ENCODE data around the gene PARP8.

PARP8 gene

GRCh38 chr5:50745221-50745910 lies 78.9 kb downstream of the PARP8 start:
- Mint-ChIP-seq H3K4me3 (peak overlapping the region; percentile 56 to 75), H3K27ac (peak overlapping the region; percentile 44 to 84), H3K27me3 (no peaks in the 10 kb centered on the region), H3K4me1 (ENCODE audit: low read depth in 2 of 2) (peaks cover 54 to 77% of the 10 kb centered on the region in 2 donors), H3K9me3 (peaks cover 0 to 1% of the 10 kb centered on the region in 2 donors), H3K36me3 (ENCODE audit: insufficient read depth) (peaks cover 23% of the 10 kb centered on the region)
- DNase-seq (no peak), ATAC-seq (replicated peaks) (no peak)

DNA sequence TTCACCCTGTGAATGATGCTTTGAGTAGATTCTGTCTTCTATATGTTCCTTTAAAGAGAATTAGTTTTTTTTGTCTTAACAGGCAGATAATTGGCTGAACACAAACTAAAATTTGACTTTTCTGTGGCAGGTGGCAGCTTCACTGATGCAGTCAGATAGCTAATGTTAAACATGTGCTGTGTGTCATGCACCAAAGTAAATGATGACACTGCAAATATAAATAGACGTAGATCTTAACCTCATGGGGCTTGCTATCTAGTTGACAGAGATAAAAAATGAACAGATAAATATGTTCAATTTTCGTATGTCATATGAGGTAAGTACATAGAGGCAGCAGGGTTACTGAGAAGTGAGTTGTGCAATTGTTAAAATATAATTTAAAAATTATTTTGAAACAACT lies 82.7 kb downstream of the PARP8 start:
- ATAC-seq (replicated peaks) (no peak), DNase-seq (no peak)
- Mint-ChIP-seq H3K4me1 (ENCODE audit: low read depth in 2 of 2) (peaks cover 40 to 66% of the 10 kb centered on the region in 2 donors), H3K4me3 (peak overlapping the region; percentile 26 to 54), H3K9me3 (no peaks in the 10 kb centered on the region), H3K27ac (peak overlapping the region; percentile 44 to 91), H3K36me3 (ENCODE audit: insufficient read depth) (peaks cover 38% of the 10 kb centered on the region), H3K27me3 (no peaks in the 10 kb centered on the region)

DNA sequence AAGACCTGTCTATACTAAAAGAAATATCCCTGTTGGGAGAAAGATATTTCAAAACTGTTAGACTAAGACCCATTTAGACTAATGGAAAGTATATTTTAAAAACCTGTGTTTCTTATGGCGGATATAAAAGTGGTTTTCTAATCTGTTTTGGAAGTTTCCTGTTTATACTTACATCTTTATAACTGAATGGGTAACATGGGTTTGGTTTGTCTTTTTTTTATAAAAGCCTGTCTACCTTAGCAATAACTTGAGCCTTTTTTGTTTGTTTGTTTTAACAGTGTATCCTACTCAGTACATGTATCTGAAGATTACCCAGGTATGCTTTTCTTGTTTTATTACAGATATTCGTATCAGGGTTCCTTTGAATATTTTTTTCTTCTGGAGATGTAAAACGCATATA lies 83.4 kb downstream of the PARP8 start:
- Mint-ChIP-seq H3K4me1 (ENCODE audit: low read depth in 2 of 2) (peaks cover 39 to 63% of the 10 kb centered on the region in 2 donors), H3K27me3 (no peaks in the 10 kb centered on the region), H3K9me3 (no peaks in the 10 kb centered on the region), H3K36me3 (ENCODE audit: insufficient read depth) (peaks cover 42% of the 10 kb centered on the region), H3K27ac (peak overlapping the region; percentile 88 to 91), H3K4me3 (peak overlapping the region; percentile 69 to 70)
- ATAC-seq (replicated peaks): peak; percentile 52
- no peak for DNase-seq

GRCh38 chr5:50751064-50751657 lies 84.7 kb downstream of the PARP8 start:
- Mint-ChIP-seq H3K36me3 (ENCODE audit: insufficient read depth) (peaks cover 48% of the 10 kb centered on the region), H3K4me1 (ENCODE audit: low read depth in 2 of 2) (peaks cover 35 to 65% of the 10 kb centered on the region in 2 donors)
- DNase-seq: peak; percentile 33 to 37 (median 34)

GRCh38 chr5:50752800-50753199 lies 86.4 kb downstream of the PARP8 start:
- Mint-ChIP-seq H3K4me3 (no peak overlapping the region), H3K27ac (peak overlapping the region in 1 of 2 donors; percentile 0), H3K4me1 (ENCODE audit: low read depth in 2 of 2) (peaks cover 34 to 65% of the 10 kb centered on the region in 2 donors), H3K9me3 (no peaks in the 10 kb centered on the region), H3K27me3 (no peaks in the 10 kb centered on the region), H3K36me3 (ENCODE audit: insufficient read depth) (peaks cover 48% of the 10 kb centered on the region)
- no peak for DNase-seq
- ATAC-seq (replicated peaks): no peak

More at GRCh38 chr5:50751064-50751657, 84.7 kb downstream of the PARP8 start:
- ATAC-seq (replicated peaks): peak; percentile 91
- peak overlapping the region; percentile 41 to 59 for H3K4me3 Mint-ChIP-seq
- no peaks in the 10 kb centered on the region for H3K9me3 Mint-ChIP-seq
- H3K27me3 Mint-ChIP-seq: no peaks in the 10 kb centered on the region
- peak overlapping the region; percentile 79 to 91 for H3K27ac Mint-ChIP-seq

DNA sequence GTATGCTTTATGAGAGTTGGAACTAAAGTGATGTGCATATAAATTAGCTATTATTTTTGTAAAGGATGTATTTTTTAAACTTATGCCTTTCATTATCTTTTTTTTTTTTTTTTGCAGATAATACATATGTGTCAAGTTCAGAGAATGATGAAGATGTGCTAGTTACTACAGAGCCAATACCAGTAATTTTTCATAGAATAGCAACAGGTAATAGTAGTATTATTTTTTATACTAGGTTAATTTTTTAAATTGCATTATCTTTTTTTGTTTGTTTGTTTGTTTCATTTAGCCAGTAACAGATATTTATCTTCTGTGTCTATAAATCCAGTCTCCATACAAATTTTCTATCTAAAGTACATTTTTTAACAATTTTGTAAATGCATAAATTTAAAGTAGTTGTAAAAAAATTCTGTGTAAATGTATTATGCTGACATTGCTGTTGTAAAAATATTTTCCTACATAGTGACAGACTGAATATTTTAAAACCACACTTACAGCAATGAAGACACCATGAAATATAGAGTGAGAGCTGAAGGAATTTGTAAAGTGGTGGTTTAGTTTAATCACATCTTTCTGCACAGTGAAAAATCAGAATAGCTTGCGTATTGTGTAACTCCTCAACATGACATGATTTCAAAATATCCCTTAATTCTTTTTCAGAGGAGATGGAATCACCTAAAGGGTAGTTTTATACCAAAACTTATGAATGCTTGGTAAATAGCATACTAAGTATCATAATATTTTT lies 93.3 kb downstream of the PARP8 start:
- Mint-ChIP-seq H3K36me3 (ENCODE audit: insufficient read depth) (peaks cover 70% of the 10 kb centered on the region), H3K9me3 (no peaks in the 10 kb centered on the region), H3K27me3 (no peaks in the 10 kb centered on the region), H3K4me1 (ENCODE audit: low read depth in 2 of 2) (peaks cover 22 to 54% of the 10 kb centered on the region in 2 donors), H3K27ac (peak overlapping the region in 1 of 2 donors; percentile 29), H3K4me3 (no peak overlapping the region)
- no peak for DNase-seq
- no peak for ATAC-seq (replicated peaks)

DNA sequence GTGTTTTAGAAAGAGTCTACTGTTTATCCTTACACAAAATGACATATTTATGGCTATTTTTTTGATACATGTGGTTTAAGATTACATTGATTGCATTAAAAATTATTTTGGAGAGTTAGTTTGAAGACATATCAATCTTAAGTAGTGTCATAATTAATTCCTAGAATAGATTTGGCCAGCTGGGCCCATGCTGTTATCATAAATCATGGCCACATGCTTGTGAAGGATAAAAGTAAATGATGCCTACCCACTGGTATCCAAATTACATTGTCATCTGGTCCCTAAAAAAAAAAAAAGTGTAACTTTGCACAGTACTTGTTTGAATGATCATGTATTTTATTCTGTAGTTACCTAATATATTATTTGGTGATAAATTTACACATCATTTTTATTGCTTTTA lies 96.9 kb downstream of the PARP8 start:
- Mint-ChIP-seq H3K36me3 (ENCODE audit: insufficient read depth) (peaks cover 84% of the 10 kb centered on the region), H3K27me3 (no peaks in the 10 kb centered on the region), H3K4me3 (no peak overlapping the region), H3K9me3 (no peaks in the 10 kb centered on the region), H3K4me1 (ENCODE audit: low read depth in 2 of 2) (peaks cover 27 to 49% of the 10 kb centered on the region in 2 donors), H3K27ac (peak overlapping the region in 1 of 2 donors; percentile 8)
- no peak for DNase-seq
- ATAC-seq (replicated peaks): no peak

- Mint-ChIP-seq H3K4me3 (no peak overlapping the region), H3K27ac (peak overlapping the region in 1 of 2 donors; percentile 6), H3K36me3 (ENCODE audit: insufficient read depth) (peaks cover 89% of the 10 kb centered on the region), H3K4me1 (ENCODE audit: low read depth in 2 of 2) (peaks cover 29 to 54% of the 10 kb centered on the region in 2 donors), H3K27me3 (no peaks in the 10 kb centered on the region), H3K9me3 (no peaks in the 10 kb centered on the region)
- ATAC-seq (replicated peaks) (no peak), DNase-seq (no peak)
Observed at GRCh38 chr5:50763846-50764245, 97.4 kb downstream of the PARP8 start.

- Mint-ChIP-seq H3K9me3 (no peaks in the 10 kb centered on the region), H3K27me3 (no peaks in the 10 kb centered on the region), H3K4me3 (no peak overlapping the region), H3K36me3 (ENCODE audit: insufficient read depth) (peaks cover 79% of the 10 kb centered on the region), H3K27ac (peak overlapping the region; percentile 59 to 83), H3K4me1 (ENCODE audit: low read depth in 2 of 2) (peaks cover 29 to 53% of the 10 kb centered on the region in 2 donors)
- no peak for ATAC-seq (replicated peaks)
- no peak for DNase-seq
Observed at GRCh38 chr5:50766042-50766441, 99.6 kb downstream of the PARP8 start.

DNA sequence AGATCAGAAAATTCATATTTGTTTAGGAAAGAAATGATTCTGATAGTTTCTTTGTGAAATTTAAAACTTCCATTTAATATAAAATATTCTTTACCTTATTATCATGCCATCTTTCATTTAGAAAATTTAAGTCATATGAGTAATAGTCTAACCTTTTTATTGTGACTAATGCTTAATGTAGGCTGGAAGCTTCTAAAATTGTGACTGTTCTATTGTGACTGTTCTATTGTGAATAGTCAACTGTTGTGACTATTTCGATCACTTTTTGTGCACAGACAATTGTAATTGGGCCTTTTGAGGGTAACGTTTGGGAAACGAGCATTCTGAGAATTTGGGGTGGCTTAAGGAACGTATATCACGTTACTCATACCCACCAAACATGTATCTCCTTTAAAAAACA lies 100.0 kb downstream of the PARP8 start:
- no peak for ATAC-seq (replicated peaks)
- Mint-ChIP-seq H3K36me3 (ENCODE audit: insufficient read depth) (peaks cover 75% of the 10 kb centered on the region), H3K4me1 (ENCODE audit: low read depth in 2 of 2) (peaks cover 29 to 51% of the 10 kb centered on the region in 2 donors), H3K9me3 (no peaks in the 10 kb centered on the region), H3K4me3 (no peak overlapping the region), H3K27me3 (no peaks in the 10 kb centered on the region), H3K27ac (peak overlapping the region; percentile 76 to 79)
- no peak for DNase-seq

GRCh38 chr5:50766967-50767366 lies 100.5 kb downstream of the PARP8 start:
- ATAC-seq (replicated peaks) (no peak), DNase-seq (no peak)
- peaks cover 31 to 50% of the 10 kb centered on the region in 2 donors for H3K4me1 Mint-ChIP-seq (ENCODE audit: low read depth in 2 of 2)
- H3K9me3 Mint-ChIP-seq: no peaks in the 10 kb centered on the region
- no peaks in the 10 kb centered on the region for H3K27me3 Mint-ChIP-seq
- H3K36me3 Mint-ChIP-seq (ENCODE audit: insufficient read depth): peaks cover 70% of the 10 kb centered on the region
- peak overlapping the region; percentile 76 to 79 for H3K27ac Mint-ChIP-seq
- no peak overlapping the region for H3K4me3 Mint-ChIP-seq

- DNase-seq (no peak), ATAC-seq (replicated peaks) (no peak)
- H3K4me1 Mint-ChIP-seq (ENCODE audit: low read depth in 2 of 2): peaks cover 33 to 49% of the 10 kb centered on the region in 2 donors
- peak overlapping the region in 1 of 2 donors; percentile 76 for H3K27ac Mint-ChIP-seq
- H3K36me3 Mint-ChIP-seq (ENCODE audit: insufficient read depth): peaks cover 69% of the 10 kb centered on the region
- H3K9me3 Mint-ChIP-seq: no peaks in the 10 kb centered on the region
- no peak overlapping the region for H3K4me3 Mint-ChIP-seq
- H3K27me3 Mint-ChIP-seq: no peaks in the 10 kb centered on the region
Observed at GRCh38 chr5:50767588-50767987, 101.2 kb downstream of the PARP8 start.

GRCh38 chr5:50768634-50769033 lies 102.2 kb downstream of the PARP8 start:
- Mint-ChIP-seq H3K9me3 (no peaks in the 10 kb centered on the region), H3K27me3 (no peaks in the 10 kb centered on the region), H3K36me3 (ENCODE audit: insufficient read depth) (peaks cover 68% of the 10 kb centered on the region), H3K27ac (peak overlapping the region; percentile 45 to 49), H3K4me3 (no peak overlapping the region), H3K4me1 (ENCODE audit: low read depth in 2 of 2) (peaks cover 38 to 58% of the 10 kb centered on the region in 2 donors)
- DNase-seq: no peak
- no peak for ATAC-seq (replicated peaks)
